Activated CD4-positive, alpha-beta T cell treated with anti-CD3 and anti-CD28 coated beads for 36 hours (primary cell): ENCODE measurements around the gene RNF157. TPM values are rescaled to one million over a fixed set of nuclear protein-coding genes. Genes with fewer than 3 reads are reported as not detected.

Experiments
- ATAC-seq: fragments of 200-7000 bp; cut with Tn5 transposase; one replicate; pipeline ENCODE4 v1.10.0; 2021; ENCODE audit warnings: mild to moderate bottlenecking, moderate library complexity
- CTCF ChIA-PET: fragments of 350-600 bp; sonication (Branson Sonifier 250); formaldehyde crosslinking; loops from one replicate; lab custom pipeline; 2021; ENCODE audit warnings: antibody characterized with exemption; lab: Charles Lee
- POLR2A ChIA-PET: fragments of 350-600 bp; sonication (Branson Sonifier 250); formaldehyde crosslinking; loops from one replicate; lab custom pipeline; 2021; ENCODE audit warnings: antibody characterized with exemption, inconsistent platforms; lab: Charles Lee
- DNase-seq: peaks from one replicate; pipeline ENCODE4 v3.0.0-alpha.2; 2020
- H3K27ac Mint-ChIP-seq: one replicate; pipeline ENCODE4 v1.8.0; 2021; ENCODE audit warnings: mixed read lengths
- H3K27me3 Mint-ChIP-seq: one replicate; pipeline ENCODE4 v1.8.0; 2021; ENCODE audit warnings: mixed read lengths
- H3K36me3 Mint-ChIP-seq: one replicate; pipeline ENCODE4 v1.8.0; 2021; ENCODE audit warnings: low read depth, mixed read lengths
- H3K4me1 Mint-ChIP-seq: one replicate; pipeline ENCODE4 v1.8.0; 2021; ENCODE audit warnings: mixed read lengths
- H3K4me3 Mint-ChIP-seq: one replicate; pipeline ENCODE4 v1.8.0; 2021; ENCODE audit warnings: mild to moderate bottlenecking, moderate library complexity, mixed read lengths
- H3K9me3 Mint-ChIP-seq: one replicate; pipeline ENCODE4 v1.8.0; 2021; ENCODE audit warnings: low read depth, mixed read lengths
- intact Hi-C, 2 experiments: fragments of 100-400 bp; cut with DNase I in 1 of 2; cut with micrococcal nuclease in 1 of 2; formaldehyde crosslinking; loops; one replicate each; pipeline versions ENCODE4 v1.14.2 to v1.15.1; 2022 to 2024; cut with DNase I, micrococcal nuclease
- total RNA-seq, 2 experiments: library from RNA; stranded (reverse); gene quantifications; one replicate each; pipeline ENCODE4 v1.2.3, GENCODE V29; 2021

The RNF157 gene
- total RNA-seq, result 10 to 100 TPM; 24.0 to 39.4 TPM

DNA sequence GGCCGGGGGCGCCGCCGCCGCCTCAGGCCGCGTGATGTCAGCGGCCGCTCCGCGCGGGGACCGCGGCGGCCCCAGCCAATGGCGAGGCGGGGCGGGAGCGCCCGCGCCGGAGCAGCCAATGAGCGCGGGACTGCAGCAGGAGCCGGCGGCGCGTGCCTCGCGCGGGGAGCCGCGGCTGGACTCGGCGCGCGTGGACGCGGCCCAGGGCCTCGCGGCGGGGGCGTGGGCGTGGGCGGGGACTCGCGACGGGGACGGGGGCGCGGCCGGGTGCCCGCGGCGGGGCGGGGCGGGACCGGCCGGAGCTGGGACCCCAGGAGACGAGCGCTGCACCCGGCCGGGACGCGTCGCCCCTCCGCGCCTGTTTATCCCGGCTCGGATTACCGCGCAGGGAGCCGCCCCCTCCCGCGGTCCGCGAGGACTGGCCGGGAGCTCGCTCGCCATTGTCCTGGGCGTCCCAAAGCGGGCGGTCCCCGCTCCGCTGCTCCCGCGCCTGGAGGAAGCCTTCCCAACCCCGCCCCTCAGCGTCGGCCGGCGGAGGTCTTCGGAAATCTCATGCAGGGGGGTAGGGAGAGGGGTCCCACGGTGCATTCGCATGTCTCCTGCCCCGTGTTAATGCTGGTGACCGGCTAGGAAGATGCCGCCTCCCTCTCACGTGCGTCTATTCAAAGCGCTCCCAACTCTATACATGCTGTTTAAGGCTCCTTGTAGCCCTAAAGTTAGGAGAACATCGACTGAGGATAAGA is at the start of gene RNF157:
RNF157 (minus strand) TSS at position 33 of the 743 bp plus-strand sequence. CDS start 253 bp downstream, outside the sequence.
- H3K27ac Mint-ChIP-seq, result peak within 1 kb of the TSS; percentile 88
- ATAC-seq, result peak; percentile 84
- peaks cover 2% of the 10 kb centered on the region for H3K27me3 Mint-ChIP-seq
- DNase-seq, result peak; percentile 73
- peak within 1 kb of the TSS; percentile 78 for H3K4me3 Mint-ChIP-seq
- H3K9me3 Mint-ChIP-seq, result no peaks in the 10 kb centered on the region
- H3K4me1 Mint-ChIP-seq, result peaks cover 58% of the 10 kb centered on the region
- CTCF ChIA-PET, result interaction anchor here (0.8 to 1.0 kb wide), 3 partner anchors 18 to 59 kb away, joined by 3 to 4 read pairs (median 3); no protein-coding TSS in a partner anchor
- peaks cover 7% of the 10 kb centered on the region for H3K36me3 Mint-ChIP-seq
- POLR2A ChIA-PET, result no interaction called here
- intact Hi-C loops, result loop anchor here in 1 of 2 experiments (1.0 kb wide), 2 partner anchors 24 to 32 kb away; no protein-coding TSS in a partner anchor

DNA sequence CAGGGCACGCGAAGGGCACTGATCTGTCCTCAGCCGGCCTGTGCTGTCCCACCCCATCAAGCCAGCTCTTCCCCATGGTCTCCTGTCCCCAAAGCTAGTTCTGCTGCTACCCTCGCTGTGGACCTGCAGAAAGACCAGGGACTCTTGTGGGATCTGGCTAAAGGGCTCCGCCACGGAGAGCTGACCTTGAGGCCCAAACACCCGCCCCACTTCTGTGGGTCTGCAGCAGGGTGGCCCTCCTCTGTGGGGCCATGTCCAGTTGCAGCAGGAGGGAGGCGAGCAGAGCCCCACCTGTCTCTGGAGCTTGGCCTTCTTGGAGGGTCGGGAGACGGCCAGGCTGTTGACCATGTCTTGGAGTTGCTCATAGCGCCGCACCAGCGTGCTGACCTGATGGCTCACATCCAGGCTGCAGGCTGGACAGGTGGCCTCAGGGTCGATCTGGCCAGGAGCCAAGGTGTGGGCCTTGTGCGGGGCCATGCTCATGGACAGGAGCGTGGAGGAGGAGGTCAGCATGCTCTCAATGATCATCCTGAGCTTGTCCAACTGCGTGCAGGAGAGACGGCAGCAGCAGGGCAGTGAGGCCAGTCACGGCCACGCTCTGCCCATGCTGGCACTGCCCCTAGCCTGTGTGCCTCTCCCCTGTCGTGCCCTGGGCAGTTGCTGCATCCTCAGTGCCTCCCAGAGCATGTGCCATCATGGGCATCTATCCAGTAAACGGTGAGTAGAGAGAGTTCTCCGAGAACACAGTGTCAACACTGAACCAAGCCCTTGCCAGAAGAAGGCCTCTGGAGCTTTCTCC is 41.5 kb upstream of the RNF157 start:
- no peak for DNase-seq
- H3K36me3 Mint-ChIP-seq, result no peaks in the 10 kb centered on the region
- H3K27me3 Mint-ChIP-seq, result no peaks in the 10 kb centered on the region
- intact Hi-C loops, result no loop called here
- peaks cover 8% of the 10 kb centered on the region for H3K4me1 Mint-ChIP-seq
- H3K27ac Mint-ChIP-seq, result no peak overlapping the region
- ATAC-seq, result no peak
- POLR2A ChIA-PET, result no interaction called here
- H3K4me3 Mint-ChIP-seq, result no peak overlapping the region
- CTCF ChIA-PET, result interaction anchor here (0.6 to 4.4 kb wide), 8 partner anchors 10 to 310 kb away, joined by 3 to 150 read pairs (median 6); partner anchors contain the start of gene UBALD2
- H3K9me3 Mint-ChIP-seq, result no peaks in the 10 kb centered on the region

DNA sequence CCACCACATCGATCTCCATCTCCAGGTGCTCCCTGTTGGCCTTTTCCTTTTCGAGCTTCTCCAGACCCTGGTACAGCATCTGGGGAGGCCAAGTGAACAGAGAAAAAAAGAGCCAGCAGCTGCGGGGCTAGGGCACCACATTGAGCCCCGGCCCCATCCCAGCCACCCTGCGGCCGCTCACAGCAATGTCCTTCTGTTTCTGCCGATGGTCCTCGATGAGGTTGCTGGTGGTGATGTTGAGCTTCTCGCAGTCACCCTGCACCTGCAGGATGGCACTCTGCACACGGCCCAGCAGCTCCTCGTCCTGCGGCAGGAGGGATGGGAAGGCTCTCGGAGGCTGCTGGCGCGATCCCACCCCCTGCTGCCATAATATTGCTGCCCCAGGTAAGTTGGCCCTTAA is 40.4 kb upstream of the RNF157 start:
- ATAC-seq (no peak), DNase-seq (no peak)
- H3K27ac Mint-ChIP-seq, result no peak overlapping the region
- H3K36me3 Mint-ChIP-seq, result no peaks in the 10 kb centered on the region
- intact Hi-C loops, result no loop called here
- no peak overlapping the region for H3K4me3 Mint-ChIP-seq
- peaks cover 16% of the 10 kb centered on the region for H3K4me1 Mint-ChIP-seq
- no peaks in the 10 kb centered on the region for H3K9me3 Mint-ChIP-seq
- CTCF ChIA-PET, result interaction anchor here (0.5 to 4.4 kb wide), 17 partner anchors 11 to 267 kb away, joined by 3 to 150 read pairs (median 9); partner anchors contain the start of genes FOXJ1 and UBALD2
- POLR2A ChIA-PET, result interaction anchor here (0.7 to 0.9 kb wide), 3 partner anchors 12 to 95 kb away, joined by 3 read pairs; no protein-coding TSS in a partner anchor
- no peaks in the 10 kb centered on the region for H3K27me3 Mint-ChIP-seq

DNA sequence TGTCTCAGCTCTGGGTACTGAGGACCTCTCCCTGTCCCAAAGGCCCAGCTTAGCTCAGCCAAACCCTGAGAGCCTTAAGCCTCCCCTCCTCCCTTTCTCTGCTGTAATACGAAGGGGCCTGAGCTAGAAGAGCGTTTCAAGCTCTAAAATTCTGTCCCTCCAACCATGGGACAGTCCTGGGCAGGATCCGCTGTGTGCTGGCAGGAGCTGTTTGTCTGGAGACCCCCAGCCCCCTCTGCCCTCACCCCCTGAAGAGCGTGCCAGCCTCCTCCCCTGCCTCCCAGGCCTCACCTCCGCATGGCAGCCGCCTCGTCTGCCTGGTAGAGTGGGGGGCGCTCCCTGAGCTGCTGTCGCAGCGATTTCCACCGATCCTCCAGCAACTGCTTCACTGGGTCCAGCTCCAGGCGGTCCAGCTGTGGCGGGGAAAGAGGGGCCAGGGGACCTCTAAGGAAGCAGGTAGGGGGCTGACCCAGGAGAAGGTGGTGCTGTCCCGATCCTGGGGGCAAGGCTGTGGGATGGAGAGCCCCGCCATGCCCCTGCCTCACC is 39.5 kb upstream of the RNF157 start:
- no peaks in the 10 kb centered on the region for H3K36me3 Mint-ChIP-seq
- ChIA-PET CTCF (interaction anchor here (0.5 to 4.4 kb wide), 58 partner anchors 9 to 1375 kb away, joined by 3 to 150 read pairs (median 5); partner anchors contain the start of genes EXOC7, FOXJ1, QRICH2 and UBALD2), POLR2A (interaction anchor here (0.5 to 1.3 kb wide), 11 partner anchors 10 to 266 kb away, joined by 3 to 12 read pairs (median 3); no protein-coding TSS in a partner anchor)
- ATAC-seq (no peak), DNase-seq (no peak)
- intact Hi-C loops, result loop anchor here (1.0 to 10.0 kb wide), 4 partner anchors 159 to 375 kb away; partner anchors contain the start of genes EXOC7 (in 1 of the 2) and MRPL38 (in 1 of the 2)
- H3K27ac Mint-ChIP-seq, result no peak overlapping the region
- no peaks in the 10 kb centered on the region for H3K9me3 Mint-ChIP-seq
- H3K27me3 Mint-ChIP-seq, result no peaks in the 10 kb centered on the region
- H3K4me1 Mint-ChIP-seq, result peaks cover 22% of the 10 kb centered on the region
- no peak overlapping the region for H3K4me3 Mint-ChIP-seq

DNA sequence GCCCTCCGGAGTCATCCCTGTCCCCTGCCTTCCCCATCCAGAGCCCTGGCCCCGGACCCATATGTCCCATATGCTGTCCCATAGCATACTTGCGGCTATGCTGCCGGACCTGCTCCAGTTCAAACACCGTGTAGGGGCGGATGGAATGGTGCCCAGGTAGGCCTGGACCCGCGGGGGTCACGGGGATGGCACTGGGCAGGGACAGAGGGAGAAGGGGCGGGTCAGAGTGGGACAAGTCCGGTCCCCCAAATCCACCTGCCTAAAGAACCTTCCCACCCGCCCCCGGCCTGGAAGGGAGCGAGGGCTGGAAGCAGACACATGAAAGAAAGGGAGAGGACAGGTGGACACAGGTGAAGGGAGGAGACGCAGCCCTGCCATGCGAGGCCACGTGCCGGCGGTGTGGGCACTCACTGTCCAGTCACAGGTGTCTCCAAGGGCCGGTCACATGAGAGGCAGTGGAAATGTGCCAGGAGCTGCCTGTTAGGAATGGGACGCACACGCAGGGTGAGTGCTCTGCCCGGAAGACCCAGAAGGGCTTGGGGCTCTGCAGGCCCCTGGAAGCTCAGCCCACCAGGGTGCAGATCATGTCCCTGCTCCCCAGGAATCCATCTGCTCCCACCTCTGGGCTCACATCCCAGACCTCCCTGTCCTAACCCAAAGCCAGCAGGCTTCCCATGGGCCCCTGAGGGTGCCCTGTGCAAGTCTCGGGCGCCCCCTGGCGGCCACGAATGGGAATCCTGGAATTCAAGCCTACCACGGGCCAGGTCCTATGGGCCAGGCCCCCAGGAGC is 38.9 kb upstream of the RNF157 start:
- Mint-ChIP-seq H3K27me3 (no peaks in the 10 kb centered on the region), H3K4me1 (peaks cover 25% of the 10 kb centered on the region), H3K27ac (no peak overlapping the region), H3K4me3 (no peak overlapping the region), H3K36me3 (no peaks in the 10 kb centered on the region), H3K9me3 (no peaks in the 10 kb centered on the region)
- POLR2A ChIA-PET, result interaction anchor here (0.5 to 1.3 kb wide), 8 partner anchors 10 to 265 kb away, joined by 3 to 5 read pairs (median 3); no protein-coding TSS in a partner anchor
- DNase-seq, result peak; percentile 92
- CTCF ChIA-PET, result interaction anchor here (0.6 to 4.4 kb wide), 59 partner anchors 10 to 1376 kb away, joined by 3 to 150 read pairs (median 5); partner anchors contain the start of genes EXOC7, FOXJ1 and UBALD2
- intact Hi-C loops, result loop anchor here (1.0 to 10.0 kb wide), 4 partner anchors 158 to 374 kb away; partner anchors contain the start of genes EXOC7 (in 1 of the 2) and MRPL38 (in 1 of the 2)
- peak; percentile 81 for ATAC-seq

DNA sequence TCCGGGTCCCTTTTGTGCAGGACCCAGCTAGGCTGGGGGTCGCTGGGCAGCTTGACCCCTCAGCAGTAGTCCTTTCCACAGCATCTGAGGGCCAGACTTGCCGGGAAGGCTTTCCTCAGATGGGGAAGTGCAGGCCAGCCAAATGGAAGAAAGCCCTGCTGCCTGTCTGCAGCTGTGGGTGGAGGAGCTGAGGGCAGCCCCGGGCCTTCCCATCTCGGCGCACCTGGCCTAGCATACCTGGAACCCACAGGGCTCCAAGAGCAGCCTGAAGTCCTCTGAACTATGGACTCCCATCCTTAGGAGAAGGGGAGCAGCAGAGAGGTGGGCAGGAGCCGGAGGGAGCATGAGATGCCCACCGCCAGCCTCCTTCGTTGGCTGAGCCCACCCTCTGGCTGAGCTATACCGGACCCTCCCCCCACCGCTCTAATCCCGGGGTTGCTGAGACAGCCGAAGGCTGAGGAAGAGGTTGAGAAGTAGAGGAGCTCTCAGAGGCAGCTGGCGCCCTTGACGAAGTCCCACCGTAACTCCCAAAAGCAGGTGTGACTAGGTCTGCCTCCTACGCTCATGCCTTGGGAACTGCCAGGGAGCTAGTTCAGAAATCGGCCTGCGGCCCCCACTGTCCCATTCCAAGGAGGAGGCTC is 38.1 kb upstream of the RNF157 start:
- no peaks in the 10 kb centered on the region for H3K27me3 Mint-ChIP-seq
- ATAC-seq (no peak), DNase-seq (no peak)
- H3K4me3 Mint-ChIP-seq, result no peak overlapping the region
- CTCF ChIA-PET, result interaction anchor here (0.6 to 4.4 kb wide), 17 partner anchors 10 to 336 kb away, joined by 3 to 150 read pairs (median 6); partner anchors contain the start of genes FOXJ1 and UBALD2
- peaks cover under 1% of the 10 kb centered on the region for H3K36me3 Mint-ChIP-seq
- peaks cover 33% of the 10 kb centered on the region for H3K4me1 Mint-ChIP-seq
- POLR2A ChIA-PET, result no interaction called here
- H3K27ac Mint-ChIP-seq, result no peak overlapping the region
- intact Hi-C loops, result loop anchor here in 1 of 2 experiments (10.0 kb wide), 1 partner anchor 374 kb away; the partner anchor contains the start of gene MRPL38
- H3K9me3 Mint-ChIP-seq, result no peaks in the 10 kb centered on the region

DNA sequence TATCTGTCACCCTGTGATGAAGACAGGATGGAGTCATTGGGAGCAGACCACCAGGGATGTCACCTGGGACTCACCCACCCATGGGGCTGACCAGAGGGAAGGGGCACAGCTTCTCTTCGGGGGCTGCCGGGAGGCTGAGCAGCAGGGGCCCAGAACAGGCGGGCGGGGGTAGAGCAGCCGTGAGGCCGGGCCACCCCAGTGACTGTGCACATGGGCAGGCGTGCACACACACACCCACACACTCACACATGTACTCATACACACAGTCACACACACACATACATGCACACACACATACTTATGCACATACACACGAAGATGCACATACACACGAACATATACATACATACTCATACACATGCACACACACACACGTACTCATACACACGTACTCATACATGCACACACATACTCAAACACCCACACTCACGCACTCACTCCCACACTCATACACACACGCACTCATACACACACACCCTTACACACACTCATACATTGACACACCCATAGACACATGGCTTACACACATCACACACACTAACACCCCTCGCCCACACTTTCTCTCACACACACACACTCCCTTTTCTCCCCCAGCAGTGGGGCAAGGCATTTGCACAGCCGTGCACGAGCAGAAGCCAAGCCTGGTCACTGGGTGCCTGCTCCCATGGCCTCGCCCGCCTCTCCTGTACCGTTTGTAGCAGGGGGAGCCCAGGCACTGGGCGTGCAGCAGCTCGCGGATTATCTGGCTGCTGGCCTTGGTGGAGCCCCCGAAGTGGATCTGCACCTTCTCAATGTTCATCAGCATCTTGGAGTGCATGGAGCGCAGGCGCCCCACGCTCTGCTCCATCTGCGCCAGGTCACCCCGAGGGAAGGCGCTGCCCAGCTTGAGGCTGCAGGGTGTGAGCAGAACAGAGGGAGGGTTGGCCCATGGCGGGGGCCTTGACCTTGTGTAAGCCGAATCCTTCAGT is 37.3 kb upstream of the RNF157 start:
- ChIA-PET POLR2A (no interaction called here), CTCF (interaction anchor here (0.6 to 4.4 kb wide), 14 partner anchors 9 to 337 kb away, joined by 3 to 150 read pairs (median 5); partner anchors contain the start of genes FOXJ1 and UBALD2)
- H3K27me3 Mint-ChIP-seq, result no peaks in the 10 kb centered on the region
- peaks cover 2% of the 10 kb centered on the region for H3K36me3 Mint-ChIP-seq
- H3K9me3 Mint-ChIP-seq, result no peaks in the 10 kb centered on the region
- peak overlapping the region; percentile 74 for H3K27ac Mint-ChIP-seq
- intact Hi-C loops, result loop anchor here in 1 of 2 experiments (10.0 kb wide), 1 partner anchor 373 kb away; the partner anchor contains the start of gene MRPL38
- DNase-seq (peak; percentile 30), ATAC-seq (no peak)
- H3K4me1 Mint-ChIP-seq, result peaks cover 41% of the 10 kb centered on the region
- H3K4me3 Mint-ChIP-seq, result no peak overlapping the region

DNA sequence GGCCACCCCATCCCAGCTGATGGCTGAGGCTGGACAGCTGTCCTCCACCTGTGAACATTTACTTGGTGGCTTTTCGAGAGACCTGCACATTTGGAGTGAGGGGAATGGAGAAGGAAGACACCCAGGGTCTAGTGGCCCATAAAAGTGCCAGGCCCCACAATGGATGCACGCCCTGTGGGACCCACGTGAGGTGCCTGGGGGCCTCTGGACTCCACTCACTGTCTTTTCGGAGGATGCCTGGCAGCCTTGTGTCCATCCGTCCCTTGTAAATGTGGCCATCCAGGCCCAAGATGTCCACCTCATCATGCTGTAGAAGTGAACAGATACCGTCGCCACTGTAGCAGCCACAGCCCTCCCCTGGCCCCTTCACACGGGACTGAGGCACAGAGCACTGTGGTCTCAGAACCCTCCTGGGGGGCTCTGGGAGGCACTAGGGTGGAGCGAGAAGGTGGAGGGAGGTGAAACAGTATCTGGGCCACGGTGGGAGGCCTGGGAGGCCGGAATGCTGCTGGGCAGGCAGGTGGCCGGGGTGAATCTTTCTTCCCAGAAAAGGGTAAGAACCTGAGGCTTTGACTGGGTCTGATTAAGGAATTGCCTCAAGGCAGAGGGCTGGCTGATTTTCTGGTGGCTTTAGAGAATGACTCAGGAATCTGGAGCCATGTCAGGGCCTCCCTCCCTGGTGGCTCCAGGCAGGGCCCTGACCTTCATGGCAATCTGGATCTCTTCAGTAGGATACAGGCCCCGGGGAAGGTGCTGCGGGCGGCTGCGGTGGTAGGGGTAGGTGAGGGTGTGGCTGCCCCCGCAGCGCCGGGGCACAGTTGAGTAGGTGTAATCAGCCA is 36.4 kb upstream of the RNF157 start:
- ChIA-PET POLR2A (interaction anchor here (1.4 kb wide), 1 partner anchor 97 kb away, joined by 5 read pairs; no protein-coding TSS in a partner anchor), CTCF (no interaction called here)
- Mint-ChIP-seq H3K4me1 (peaks cover 44% of the 10 kb centered on the region), H3K27me3 (no peaks in the 10 kb centered on the region), H3K4me3 (no peak overlapping the region), H3K36me3 (peaks cover 3% of the 10 kb centered on the region), H3K27ac (peak overlapping the region; percentile 74), H3K9me3 (no peaks in the 10 kb centered on the region)
- peak; percentile 24 for DNase-seq
- intact Hi-C loops, result loop anchor here in 1 of 2 experiments (10.0 kb wide), 1 partner anchor 372 kb away; the partner anchor contains the start of gene MRPL38
- ATAC-seq, result no peak
